Measurements from ENCODE around the gene ARMC3. TPM values are rescaled to one million over a fixed set of nuclear protein-coding genes. Genes with fewer than 3 reads are reported as not detected.

ARMC3 gene
- total and polyA plus RNA-seq, 9 of the 15 experiments (the other 6 are each of a cell fraction or from before 2014, with no cell fraction given), result 0.33 to 1.1 (median 0.62) TPM

DNA sequence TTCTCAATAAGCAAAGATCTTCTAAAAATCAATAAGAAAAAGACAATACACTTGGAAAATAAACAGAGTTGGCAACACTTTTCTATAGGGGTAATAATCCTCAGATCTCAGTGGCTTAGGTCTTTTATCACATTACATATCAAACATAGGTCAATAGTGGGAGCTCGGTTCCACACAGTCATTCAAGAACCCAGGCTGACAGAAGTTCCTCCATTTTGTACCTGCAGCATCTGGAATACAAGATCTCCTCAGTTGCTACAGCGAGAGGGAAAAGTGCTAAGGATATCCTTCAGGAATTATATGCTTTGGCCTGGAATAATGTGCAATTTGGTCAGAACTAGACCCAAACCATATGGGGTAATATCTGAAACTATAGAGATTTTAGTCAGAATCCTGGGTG, 112.1 kb downstream of the ARMC3 start (continued):
- TF ChIP-seq PTTG1 (tag; IDR thresholded peaks at IDR 0.05; ENCODE audit: low read depth) (0 out of 2 replicates have a peak, but pooled peaks have one; percentile 29), TEAD4 (IDR thresholded peaks at IDR 0.05; ENCODE audit: low read length) (no peak), TEAD4 (CRISPR knock-in tag; IDR thresholded peaks at IDR 0.05; ENCODE audit: borderline replicate concordance) (no peak), TFAM (CRISPR knock-in tag; conservative IDR thresholded peaks at IDR 0.05) (no peak), U2AF2 (optimal IDR thresholded peaks at IDR 0.05; ENCODE audit: low read depth, low read length) (no peak)

DNA sequence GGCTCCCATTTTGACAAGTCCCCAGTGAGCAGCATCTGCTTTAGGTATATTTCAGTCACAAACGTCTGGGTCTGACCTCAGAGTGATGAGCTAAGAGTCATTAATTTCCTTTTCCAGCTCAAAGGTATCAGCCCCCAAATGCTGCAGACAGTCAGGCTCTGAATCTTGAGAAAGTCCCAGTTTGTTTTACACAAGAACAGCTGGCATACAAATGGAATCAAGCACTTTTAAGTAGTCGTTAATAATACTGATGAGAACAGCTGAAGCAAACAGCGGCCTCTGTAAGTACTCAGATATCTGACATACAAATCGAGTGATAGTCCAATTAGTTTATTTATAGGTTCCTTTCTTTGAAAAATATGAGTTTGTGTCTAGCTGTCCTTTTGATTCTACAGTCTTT, 118.2 kb downstream of the ARMC3 start:
- Histone ChIP-seq H3K9me1 (ENCODE audit: control insufficient read depth, insufficient read depth, low read length) (no peaks in the 10 kb centered on the region), H3K4me2 (ENCODE audit: insufficient read depth, low read length) (no peak overlapping the region), H4K20me1 (replicated peaks; ENCODE audit: control insufficient read depth, insufficient read depth, low read length) (no peaks in the 10 kb centered on the region), H2AFZ (ENCODE audit: low read depth, low read length) (peak overlapping the region; percentile 71), H3K9ac (ENCODE audit: insufficient read depth in 1 of 2, low read depth in 2 of 2, low read length in 2 of 2) (no peak overlapping the region), H3K4me3 (no peak overlapping the region), H3K36me3 (ENCODE audit: control insufficient read depth, insufficient read depth, low read length) (no peaks in the 10 kb centered on the region), H3K27me3 (ENCODE audit: control insufficient read depth in 2 of 2, insufficient read depth in 2 of 2, low read length in 2 of 2) (no peaks in the 10 kb centered on the region), H3K4me1 (replicated peaks in 1 of 2; ENCODE audit: control insufficient read depth in 2 of 2, insufficient read depth in 2 of 2, low read length in 2 of 2) (peaks cover 14 to 36% of the 10 kb centered on the region in 2 experiments), H3K79me2 (ENCODE audit: control insufficient read depth, insufficient read depth, low read length) (no peaks in the 10 kb centered on the region), H3K9me3 (replicated peaks; ENCODE audit: control insufficient read depth, insufficient read depth, low read depth, low read length) (no peaks in the 10 kb centered on the region), H3K27ac (ENCODE audit: extremely low read depth, low read depth, low read length) (peak overlapping the region; percentile 90; the same call in 2 of the 3 replicates)
- POLR2A ChIA-PET, result interaction anchor here (2.8 kb wide), 1 partner anchor 10 kb away, joined by 14 read pairs; no protein-coding TSS in a partner anchor
- intact Hi-C loops (cut with micrococcal nuclease) (no loop called here), in situ Hi-C loops (cut with MboI) (no loop called here)
- FAIRE-seq, result no peak
- 23% methylated on average over 4 of the region's 4 CpGs for WGBS (ENCODE audit: insufficient coverage, low coverage, missing lambda C conversion rate)
- CTCF ChIA-PET (ENCODE audit: low intra/inter-chr PET ratio), result no interaction called here
- BruUV-seq (replicated peaks), result no TSS peak
- no peak for DNase-seq (ENCODE audit: extremely low read depth in 1 of 4, low spot score in 3 of 4)
- TF ChIP-seq PTBP1 (IDR thresholded peaks at IDR 0.05; ENCODE audit: low read depth, low read length), result no peak
- no peak for TF ChIP-seq HEY1 (CRISPR knock-in tag; IDR thresholded peaks at IDR 0.05; ENCODE audit: borderline replicate concordance)
- 0 out of 2 replicates have a peak, but pooled peaks have one; percentile 13 for TF ChIP-seq CREM (IDR thresholded peaks at IDR 0.05; ENCODE audit: low read depth)
- TF ChIP-seq STAT5A (IDR thresholded peaks at IDR 0.05; ENCODE audit: borderline replicate concordance, low read length), result no peak
- TF ChIP-seq, protein P1, sequence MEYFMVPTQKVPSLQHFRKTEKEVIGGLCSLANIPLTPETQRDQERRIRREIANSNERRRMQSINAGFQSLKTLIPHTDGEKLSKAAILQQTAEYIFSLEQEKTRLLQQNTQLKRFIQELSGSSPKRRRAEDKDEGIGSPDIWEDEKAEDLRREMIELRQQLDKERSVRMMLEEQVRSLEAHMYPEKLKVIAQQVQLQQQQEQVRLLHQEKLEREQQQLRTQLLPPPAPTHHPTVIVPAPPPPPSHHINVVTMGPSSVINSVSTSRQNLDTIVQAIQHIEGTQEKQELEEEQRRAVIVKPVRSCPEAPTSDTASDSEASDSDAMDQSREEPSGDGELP (CRISPR knock-in tag; IDR thresholded peaks at IDR 0.05; ENCODE audit: borderline replicate concordance), result peak; percentile 15; the same call in 1 of the 2 replicates
- TF ChIP-seq, protein P2, sequence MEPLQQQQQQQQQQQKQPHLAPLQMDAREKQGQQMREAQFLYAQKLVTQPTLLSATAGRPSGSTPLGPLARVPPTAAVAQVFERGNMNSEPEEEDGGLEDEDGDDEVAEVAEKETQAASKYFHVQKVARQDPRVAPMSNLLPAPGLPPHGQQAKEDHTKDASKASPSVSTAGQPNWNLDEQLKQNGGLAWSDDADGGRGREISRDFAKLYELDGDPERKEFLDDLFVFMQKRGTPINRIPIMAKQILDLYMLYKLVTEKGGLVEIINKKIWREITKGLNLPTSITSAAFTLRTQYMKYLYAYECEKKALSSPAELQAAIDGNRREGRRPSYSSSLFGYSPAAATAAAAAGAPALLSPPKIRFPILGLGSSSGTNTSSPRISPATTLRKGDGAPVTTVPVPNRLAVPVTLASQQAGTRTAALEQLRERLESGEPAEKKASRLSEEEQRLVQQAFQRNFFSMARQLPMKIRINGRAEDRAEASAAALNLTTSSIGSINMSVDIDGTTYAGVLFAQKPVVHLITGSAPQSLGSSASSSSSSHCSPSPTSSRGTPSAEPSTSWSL (CRISPR knock-in tag; IDR thresholded peaks at IDR 0.05; ENCODE audit: borderline replicate concordance), result no peak
- ATAC-seq, result no peak

Data from K562 (cell line).